Uterus (tissue), 4 donors: ENCODE results near the gene FAM209A. TPM values are rescaled to one million over a fixed set of nuclear protein-coding genes. Genes with fewer than 3 reads are reported as not detected.

Source experiments
- DNase-seq, 2 donors: peaks; one replicate each; pipeline ENCODE4 v3.0.0-alpha.2; 2019 to 2020
- H3K27ac ChIP-seq, 2 donors: fragments of 200-600 bp; sonication (generic); 1 replicate in 1 of 2; 2 replicates in 1 of 2; pipeline ENCODE4 v1.5.1; 2016 to 2018
- H3K27me3 ChIP-seq, 2 donors: fragments of 200-600 bp; sonication (generic); one replicate each; pipeline ENCODE4 v1.5.1; 2018 to 2019; ENCODE audit warnings: control low read depth in 1 of 2
- H3K36me3 ChIP-seq, 2 donors: fragments of 200-600 bp; sonication (generic); one replicate each; pipeline ENCODE4 v1.5.1; 2019; ENCODE audit warnings: control low read depth in 1 of 2
- H3K4me1 ChIP-seq, 2 donors: fragments of 200-600 bp; sonication (generic); one replicate each; pipeline ENCODE4 v1.5.1; 2018 to 2019; ENCODE audit warnings: control low read depth in 1 of 2
- H3K4me3 ChIP-seq, 2 donors: fragments of 200-600 bp; sonication (generic); 1 replicate in 1 of 2; 2 replicates in 1 of 2; pipeline ENCODE4 v1.5.1; 2018 to 2019; ENCODE audit warnings: mild to moderate bottlenecking in 1 of 2
- H3K9me3 ChIP-seq, 2 donors: fragments of 200-600 bp; sonication (generic); one replicate each; pipeline ENCODE4 v1.5.1; 2019; ENCODE audit warnings: control low read depth in 1 of 2
- CTCF ChIP-seq, 4 experiments: fragments of 200-600 bp in 2 of 4; fragments of 450-650 bp in 2 of 4; sonication (generic) in 2 of 4; IDR thresholded peaks; one replicate each; pipeline ENCODE4 v1.5.1; 2016 to 2019; ENCODE audit warnings: antibody characterized with exemption in 4 of 4, mild to moderate bottlenecking in 2 of 4, moderate library complexity in 1 of 4
- POLR2A ChIP-seq, 2 donors: fragments of 450-650 bp; IDR thresholded peaks; one replicate each; pipeline ENCODE4 v1.6.1; 2016; ENCODE audit warnings: antibody characterized with exemption in 2 of 2, mild to moderate bottlenecking in 1 of 2, moderate library complexity in 1 of 2
- intact Hi-C: fragments of 100-400 bp; cut with DNase I; formaldehyde crosslinking; loops from one replicate; pipeline ENCODE4 v1.15.1; 2023; ENCODE audit warnings: low total_unique reads
- total RNA-seq, 4 donors: library from RNA; depleted of rRNA in 3 of 4; stranded (reverse); fragments of >200 nt in 3 of 4; gene quantifications; one replicate each; pipeline versions ENCODE4 v1.1.0 to v1.2.4, GENCODE V29; 2014 to 2023
- donor health status: DM: yes; HTN: yes; CAD: no.

The FAM209A gene
- total RNA-seq, 4 donors from 2014 or later = 0.76 TPM; not detected in 3

DNA sequence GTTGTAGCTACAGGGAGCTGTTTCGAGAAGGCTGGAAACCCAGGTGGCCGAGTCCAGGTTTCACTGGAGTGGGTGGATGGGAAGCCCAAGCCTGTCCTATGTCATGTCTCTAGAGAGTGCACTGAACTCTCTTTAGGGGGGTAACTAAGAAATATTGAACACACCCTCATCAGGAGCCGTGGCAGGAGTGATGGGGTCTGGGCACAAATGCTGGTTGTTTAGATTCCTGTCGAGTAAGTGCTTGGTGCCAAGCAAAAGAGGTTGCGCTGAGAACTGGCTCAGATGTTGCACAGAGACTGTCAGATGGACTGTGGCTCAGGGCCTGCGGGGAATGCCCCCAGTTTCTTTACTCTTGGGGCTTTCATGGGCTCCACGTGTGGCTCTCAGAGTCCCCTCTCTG is 7.3 kb upstream of the FAM209A start:
- intact Hi-C loops = no loop called here
- H3K4me3 ChIP-seq = no peak overlapping the region
- TF ChIP-seq POLR2A (IDR thresholded peaks at IDR 0.05) (no peak), CTCF (IDR thresholded peaks at IDR 0.05) (no peak)
- H3K36me3 ChIP-seq = no peaks in the 10 kb centered on the region
- H3K9me3 ChIP-seq = peaks cover 0 to 23% of the 10 kb centered on the region in 2 donors
- H3K27me3 ChIP-seq = no peaks in the 10 kb centered on the region
- no peaks in the 10 kb centered on the region for H3K4me1 ChIP-seq
- H3K27ac ChIP-seq = no peak overlapping the region
- no peak for DNase-seq

DNA sequence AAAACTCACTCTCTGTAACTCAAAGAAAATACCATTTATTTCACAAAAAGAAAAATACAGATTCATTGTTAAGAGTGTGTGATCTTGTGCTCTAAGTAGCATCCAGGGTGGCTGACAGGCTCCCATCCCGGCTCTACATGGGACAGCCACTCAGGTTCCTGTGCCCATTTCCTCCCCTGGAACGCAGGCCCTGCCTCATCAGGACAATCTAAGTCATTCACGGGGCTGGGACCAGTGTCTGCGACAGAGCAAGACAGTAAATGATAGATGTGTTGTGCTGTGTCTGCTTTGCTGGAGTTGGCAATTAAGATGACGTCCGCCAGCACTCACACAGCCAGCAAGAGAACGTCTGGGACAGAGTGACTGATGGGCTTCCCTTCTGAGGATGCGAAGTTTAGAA is 6.9 kb upstream of the FAM209A start:
- no peaks in the 10 kb centered on the region for H3K36me3 ChIP-seq

DNA sequence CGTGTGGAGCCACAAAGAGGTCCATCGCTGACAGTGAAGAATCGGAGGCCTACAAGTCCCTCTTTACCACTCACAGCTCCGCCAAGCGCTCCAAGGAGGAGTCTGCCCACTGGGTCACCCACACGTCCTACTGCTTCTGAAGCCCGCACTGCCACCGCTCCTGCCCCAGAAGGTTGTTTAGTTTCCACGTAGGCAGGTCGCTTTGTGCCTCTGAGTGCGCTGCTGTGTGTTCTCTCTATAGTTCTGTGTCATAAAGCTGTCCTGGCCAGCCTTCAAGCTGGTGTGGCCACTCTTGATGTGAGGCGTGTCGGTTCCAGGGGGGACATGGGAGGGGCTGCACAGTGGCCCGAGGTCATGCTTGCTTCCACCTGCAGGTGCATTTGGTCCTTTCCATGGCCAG is 6.4 kb upstream of the FAM209A start:
- no peaks in the 10 kb centered on the region for H3K27me3 ChIP-seq
- H3K4me3 ChIP-seq = no peak overlapping the region
- intact Hi-C loops = no loop called here
- H3K36me3 ChIP-seq = no peaks in the 10 kb centered on the region
- H3K9me3 ChIP-seq = peaks cover 0 to 23% of the 10 kb centered on the region in 2 donors
- TF ChIP-seq CTCF (IDR thresholded peaks at IDR 0.05) (no peak), POLR2A (IDR thresholded peaks at IDR 0.05) (no peak)
- no peak for DNase-seq
- no peaks in the 10 kb centered on the region for H3K4me1 ChIP-seq
- H3K27ac ChIP-seq = no peak overlapping the region

More for the DNA sequence above, 6.9 kb upstream of the FAM209A start:
- Histone ChIP-seq H3K27ac (no peak overlapping the region), H3K4me3 (no peak overlapping the region), H3K4me1 (no peaks in the 10 kb centered on the region), H3K27me3 (no peaks in the 10 kb centered on the region), H3K9me3 (peaks cover 0 to 23% of the 10 kb centered on the region in 2 donors)
- intact Hi-C loops = no loop called here
- DNase-seq = no peak
- TF ChIP-seq POLR2A (IDR thresholded peaks at IDR 0.05) = no peak
- no peak for TF ChIP-seq CTCF (IDR thresholded peaks at IDR 0.05)

GRCh38 chr20:56518721-56519398 is 5.7 kb upstream of the FAM209A start:
- DNase-seq = no peak
- H3K9me3 ChIP-seq = peaks cover 0 to 23% of the 10 kb centered on the region in 2 donors
- no peak for TF ChIP-seq POLR2A (IDR thresholded peaks at IDR 0.05)
- no peak for TF ChIP-seq CTCF (IDR thresholded peaks at IDR 0.05)
- H3K4me1 ChIP-seq = no peaks in the 10 kb centered on the region
- intact Hi-C loops = no loop called here
- no peak overlapping the region for H3K4me3 ChIP-seq
- H3K27me3 ChIP-seq = no peaks in the 10 kb centered on the region
- H3K27ac ChIP-seq = no peak overlapping the region
- no peaks in the 10 kb centered on the region for H3K36me3 ChIP-seq

DNA sequence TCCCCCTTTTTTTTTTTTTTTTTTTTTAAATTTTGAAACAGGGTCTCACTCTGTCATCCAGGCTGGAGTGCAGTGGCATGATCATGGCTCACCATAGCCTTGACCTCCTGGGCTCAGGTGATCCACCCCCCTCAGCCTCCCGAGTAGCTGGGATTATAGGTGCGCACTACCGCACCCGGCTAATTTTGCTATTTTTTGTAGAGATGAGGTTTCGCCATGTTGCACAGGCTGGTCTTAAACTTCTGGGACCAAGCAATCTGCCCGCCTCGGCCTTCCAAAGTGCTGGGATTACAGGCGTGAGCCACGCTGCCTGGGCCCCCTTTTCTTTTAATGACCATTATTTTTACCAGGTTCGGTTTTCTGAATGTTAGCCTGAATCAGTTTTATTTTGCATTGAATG is 5.0 kb upstream of the FAM209A start:
- TF ChIP-seq POLR2A (IDR thresholded peaks at IDR 0.05) (no peak), CTCF (IDR thresholded peaks at IDR 0.05) (no peak)
- peaks cover 0 to 23% of the 10 kb centered on the region in 2 donors for H3K9me3 ChIP-seq
- intact Hi-C loops = no loop called here
- no peaks in the 10 kb centered on the region for H3K4me1 ChIP-seq
- no peak overlapping the region for H3K4me3 ChIP-seq
- H3K36me3 ChIP-seq = no peaks in the 10 kb centered on the region
- no peaks in the 10 kb centered on the region for H3K27me3 ChIP-seq
- no peak for DNase-seq
- H3K27ac ChIP-seq = no peak overlapping the region
